BE2C (cell line): ENCODE results near the gene WDR62.

ENCODE experiments used
- DNase-seq: peaks from one replicate; pipeline ENCODE4 v3.0.0-alpha.2; 2020
- H3K27me3 ChIP-seq: fragments of 250-450 bp; sonication (Bioruptor Pico); 2 replicates; pipeline ENCODE4 v1.5.1; 2020; ENCODE audit warnings: mild to moderate bottlenecking
- H3K36me3 ChIP-seq: fragments of 250-450 bp; sonication (Bioruptor Pico); 2 replicates; pipeline ENCODE4 v1.5.1; 2020; ENCODE audit warnings: mild to moderate bottlenecking
- H3K4me1 ChIP-seq: fragments of 250-450 bp; sonication (Bioruptor Pico); 2 replicates; pipeline ENCODE4 v1.5.1; 2020
- H3K4me3 ChIP-seq: 2 replicates; pipeline ENCODE4 v1.5.1; 2011; ENCODE audit warnings: low read depth, low read length
- H3K9me3 ChIP-seq: fragments of 250-450 bp; sonication (Bioruptor Pico); 2 replicates; pipeline ENCODE4 v1.5.1; 2020
- TF ChIP-seq, protein P1 (sequence below): IDR thresholded peaks from 2 replicates; pipeline ENCODE4 v1.5.1; 2012; ENCODE audit warnings: mild to moderate bottlenecking, low read depth, low read length

WDR62 gene

GRCh38 chr19:36136964-36137686, 82.4 kb downstream of the WDR62 start:
- H3K36me3 ChIP-seq: peaks cover 4% of the 10 kb centered on the region; the same call in 1 of the 2 replicates
- TF ChIP-seq, protein P1, sequence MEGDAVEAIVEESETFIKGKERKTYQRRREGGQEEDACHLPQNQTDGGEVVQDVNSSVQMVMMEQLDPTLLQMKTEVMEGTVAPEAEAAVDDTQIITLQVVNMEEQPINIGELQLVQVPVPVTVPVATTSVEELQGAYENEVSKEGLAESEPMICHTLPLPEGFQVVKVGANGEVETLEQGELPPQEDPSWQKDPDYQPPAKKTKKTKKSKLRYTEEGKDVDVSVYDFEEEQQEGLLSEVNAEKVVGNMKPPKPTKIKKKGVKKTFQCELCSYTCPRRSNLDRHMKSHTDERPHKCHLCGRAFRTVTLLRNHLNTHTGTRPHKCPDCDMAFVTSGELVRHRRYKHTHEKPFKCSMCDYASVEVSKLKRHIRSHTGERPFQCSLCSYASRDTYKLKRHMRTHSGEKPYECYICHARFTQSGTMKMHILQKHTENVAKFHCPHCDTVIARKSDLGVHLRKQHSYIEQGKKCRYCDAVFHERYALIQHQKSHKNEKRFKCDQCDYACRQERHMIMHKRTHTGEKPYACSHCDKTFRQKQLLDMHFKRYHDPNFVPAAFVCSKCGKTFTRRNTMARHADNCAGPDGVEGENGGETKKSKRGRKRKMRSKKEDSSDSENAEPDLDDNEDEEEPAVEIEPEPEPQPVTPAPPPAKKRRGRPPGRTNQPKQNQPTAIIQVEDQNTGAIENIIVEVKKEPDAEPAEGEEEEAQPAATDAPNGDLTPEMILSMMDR: no peak
- no peaks in the 10 kb centered on the region for H3K9me3 ChIP-seq
- no peaks in the 10 kb centered on the region for H3K27me3 ChIP-seq
- no peak for DNase-seq
- no peak overlapping the region for H3K4me3 ChIP-seq
- H3K4me1 ChIP-seq: no peaks in the 10 kb centered on the region

- no peaks in the 10 kb centered on the region for H3K9me3 ChIP-seq
- DNase-seq: no peak
- no peaks in the 10 kb centered on the region for H3K4me1 ChIP-seq
- peaks cover 15% of the 10 kb centered on the region for H3K36me3 ChIP-seq
- peak overlapping the region; percentile 93 for H3K4me3 ChIP-seq
- H3K27me3 ChIP-seq: no peaks in the 10 kb centered on the region
- TF ChIP-seq, protein P1: no peak
Observed at GRCh38 chr19:36139120-36139472, 84.4 kb downstream of the WDR62 start.

DNA sequence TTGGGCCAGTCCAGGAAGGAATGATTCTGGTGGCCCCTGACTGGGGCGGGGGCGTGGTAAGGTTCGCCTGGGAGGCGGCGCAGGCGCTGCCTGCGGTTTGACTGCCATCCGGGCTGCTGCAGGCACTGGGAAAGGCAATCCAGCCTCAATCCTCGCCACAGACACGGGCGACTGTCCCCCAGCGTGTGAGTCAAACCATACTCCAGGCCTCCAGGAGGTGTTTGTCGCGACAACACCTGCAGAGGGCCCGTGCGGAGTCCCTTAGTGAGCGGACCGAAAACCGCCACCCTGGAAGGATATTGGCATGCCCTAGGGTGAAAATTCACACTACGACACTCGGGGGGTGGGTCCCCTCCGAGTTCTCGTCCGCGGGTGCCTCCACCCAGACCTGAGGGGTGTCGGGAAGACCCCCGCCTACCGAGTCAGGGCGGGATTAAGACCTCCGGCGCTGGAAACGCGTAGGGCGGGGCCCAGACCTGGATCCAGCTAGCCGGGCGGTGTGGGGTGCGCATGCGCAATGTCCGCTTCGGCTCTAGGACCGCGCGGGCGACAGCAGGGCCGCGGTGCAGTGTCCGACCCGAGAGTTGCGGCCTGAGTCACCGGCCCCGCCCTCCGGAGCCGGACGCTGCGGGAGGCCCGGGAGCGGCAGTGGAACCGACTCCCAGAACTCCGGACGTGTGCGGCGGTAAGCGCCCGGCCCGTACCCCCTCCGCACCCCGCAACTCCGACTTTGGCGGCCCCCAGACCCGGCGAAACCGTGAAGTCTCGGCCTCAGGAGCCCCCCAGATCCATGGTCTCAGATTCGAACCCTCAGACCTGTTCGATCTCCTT, 85.0 kb downstream of the WDR62 start, which contains the start of gene CAPNS1:
Gene CAPNS1, plus strand, starts transcription at position 594 of the 831 bp plus-strand sequence. CDS start 946 bp downstream, outside the sequence.
- no peaks in the 10 kb centered on the region for H3K27me3 ChIP-seq
- TF ChIP-seq, protein P1: peak; percentile 29; the same call in 1 of the 2 replicates
- H3K36me3 ChIP-seq: peaks cover 21% of the 10 kb centered on the region
- no peaks in the 10 kb centered on the region for H3K4me1 ChIP-seq
- H3K4me3 ChIP-seq: peak within 1 kb of the TSS; percentile 93
- peak; percentile 98 for DNase-seq
- no peaks in the 10 kb centered on the region for H3K9me3 ChIP-seq

- peak; percentile 80 for DNase-seq
- Histone ChIP-seq H3K4me3 (peak overlapping the region; percentile 93), H3K27me3 (no peaks in the 10 kb centered on the region), H3K4me1 (no peaks in the 10 kb centered on the region), H3K36me3 (peaks cover 27% of the 10 kb centered on the region), H3K9me3 (no peaks in the 10 kb centered on the region)
- TF ChIP-seq, protein P1: no peak
Observed at GRCh38 chr19:36140304-36141038, 85.8 kb downstream of the WDR62 start.

DNA sequence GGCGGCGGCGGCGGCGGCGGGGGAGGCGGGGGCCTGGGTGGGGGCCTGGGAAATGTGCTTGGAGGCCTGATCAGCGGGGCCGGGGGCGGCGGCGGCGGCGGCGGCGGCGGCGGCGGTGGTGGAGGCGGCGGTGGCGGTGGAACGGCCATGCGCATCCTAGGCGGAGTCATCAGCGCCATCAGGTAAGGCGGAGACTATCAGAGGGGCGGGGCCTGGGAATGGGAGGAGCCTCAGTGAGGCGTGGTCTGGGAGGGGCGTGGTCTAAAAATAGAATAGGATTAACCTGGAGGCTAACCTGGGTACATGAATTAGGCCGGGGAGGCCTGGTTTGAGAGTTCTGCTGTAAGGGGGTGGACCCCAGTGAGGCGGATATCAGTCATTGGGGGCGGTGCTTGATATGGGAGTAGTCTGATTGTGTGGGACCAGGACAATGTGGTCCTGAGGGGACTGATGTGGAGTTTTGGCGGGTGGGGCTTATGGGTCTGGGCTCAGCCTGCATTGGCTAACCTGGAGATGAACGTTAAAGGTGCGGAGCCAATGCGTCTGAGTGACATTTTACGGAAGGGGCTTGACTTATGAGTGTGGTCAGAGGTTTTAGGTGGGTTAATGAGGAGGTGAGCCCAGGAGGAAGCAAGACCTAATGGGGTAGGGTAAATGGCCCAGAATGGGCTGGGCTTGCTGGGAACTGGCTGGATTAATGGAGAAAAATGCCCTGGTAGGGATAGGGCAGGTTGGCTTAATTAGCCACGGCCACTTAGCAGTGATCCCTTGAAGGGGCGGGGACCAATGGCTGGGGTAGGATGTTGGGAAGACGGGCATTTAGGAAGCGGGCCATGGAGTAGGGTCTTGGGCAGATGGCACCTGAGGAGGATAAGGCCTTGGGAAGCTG, 86.6 kb downstream of the WDR62 start:
- peaks cover 35% of the 10 kb centered on the region for H3K36me3 ChIP-seq
- H3K9me3 ChIP-seq: no peaks in the 10 kb centered on the region
- no peaks in the 10 kb centered on the region for H3K27me3 ChIP-seq
- DNase-seq: peak; percentile 91
- H3K4me1 ChIP-seq: no peaks in the 10 kb centered on the region
- TF ChIP-seq, protein P1: no peak
- peak overlapping the region; percentile 93 for H3K4me3 ChIP-seq
